B cell (primary cell): Measurements from ENCODE around the gene APH1B. TPM values are rescaled to one million over a fixed set of nuclear protein-coding genes. Genes with fewer than 3 reads are reported as not detected.

Source experiments
- ATAC-seq: fragments of 200-7000 bp; cut with Tn5 transposase; one replicate; pipeline ENCODE4 v1.10.0; 2021; ENCODE audit warnings: low read depth, mild to moderate bottlenecking, moderate number of reproducible peaks, moderate library complexity
- CTCF ChIA-PET: fragments of 350-600 bp; sonication (Branson Sonifier 250); formaldehyde crosslinking; loops from one replicate; lab custom pipeline; 2021; ENCODE audit warnings: antibody characterized with exemption, inconsistent platforms; lab: Charles Lee
- POLR2A ChIA-PET: fragments of 350-600 bp; sonication (Branson Sonifier 250); formaldehyde crosslinking; loops from one replicate; lab custom pipeline; 2021; ENCODE audit warnings: antibody characterized with exemption; lab: Charles Lee
- DNase-seq: peaks from one replicate; pipeline ENCODE4 v3.0.0; 2013
- H2AFZ ChIP-seq: 2 replicates; pipeline ENCODE4 v1.6.1; 2012; ENCODE audit warnings: mild to moderate bottlenecking, low read depth, low read length; ENCODE audit not compliant: insufficient read depth, poor library complexity, severe bottlenecking
- H3K27ac ChIP-seq, 2 donors: 1 replicate in 1 of 2; 2 replicates in 1 of 2; pipeline ENCODE4 v1.5.1; 2012 to 2013; ENCODE audit warnings: low read length in 2 of 2, mild to moderate bottlenecking in 2 of 2, moderate library complexity in 1 of 2
- H3K27me3 ChIP-seq, 4 experiments: fragments of 200-600 bp in 1 of 4; sonication (generic) in 1 of 4; replicated peaks in 1 of 4; 1 replicate in 2 of 4; 2 replicates in 2 of 4; pipeline versions ENCODE4 v1.6.1 to v1.7.0; 2013 to 2016; ENCODE audit warnings: low read length in 3 of 4, mild to moderate bottlenecking in 2 of 4, mixed read lengths in 1 of 4, moderate library complexity in 1 of 4; ENCODE audit not compliant: insufficient read depth in 4 of 4, control insufficient read depth in 3 of 4; ENCODE audit errors: control extremely low read depth in 1 of 4
- H3K36me3 ChIP-seq, 2 experiments: replicated peaks in 1 of 2; 1 replicate in 1 of 2; 2 replicates in 1 of 2; pipeline versions ENCODE4 v1.6.1 to v1.7.1; 2013; ENCODE audit warnings: low read length in 1 of 2; ENCODE audit not compliant: insufficient read depth in 2 of 2, control insufficient read depth in 1 of 2; ENCODE audit errors: control extremely low read depth in 1 of 2, extremely low read depth in 1 of 2
- H3K4me1 ChIP-seq, 2 donors: fragments of 200-600 bp in 1 of 2; sonication (generic) in 1 of 2; 1 replicate in 1 of 2; 2 replicates in 1 of 2; pipeline versions ENCODE4 v1.5.1 to v1.6.1; 2013 to 2017; ENCODE audit warnings: low read length in 2 of 2; ENCODE audit not compliant: control insufficient read depth in 2 of 2, insufficient read depth in 2 of 2
- H3K4me2 ChIP-seq: replicated peaks from 2 replicates; pipeline ENCODE3; 2012; ENCODE audit warnings: mild to moderate bottlenecking, low read depth, low read length; ENCODE audit not compliant: poor library complexity, severe bottlenecking
- H3K4me3 ChIP-seq, 5 experiments: fragments of 200-600 bp in 1 of 5; sonication (generic) in 1 of 5; 1 replicate in 3 of 5; 2 replicates in 2 of 5; pipeline versions ENCODE4 v1.5.1 to v1.7.0; 2011 to 2016; ENCODE audit warnings: low read length in 4 of 5, mild to moderate bottlenecking in 4 of 5, low read depth in 2 of 5, control low read depth in 1 of 5, moderate library complexity in 1 of 5; ENCODE audit not compliant: insufficient read depth in 1 of 5; ENCODE audit errors: control extremely low read depth in 1 of 5, extremely low read depth in 1 of 5
- H3K79me2 ChIP-seq: fragments of 200-600 bp; sonication (generic); one replicate; pipeline ENCODE4 v1.6.0; 2016; ENCODE audit warnings: low read length; ENCODE audit not compliant: control insufficient read depth, insufficient read depth
- H3K9ac ChIP-seq: fragments of 200-600 bp; sonication (generic); 2 replicates; pipeline ENCODE4 v1.6.1; 2017; ENCODE audit warnings: mild to moderate bottlenecking, low read length, moderate library complexity
- H3K9me3 ChIP-seq, 3 donors: one replicate each; pipeline versions ENCODE4 v1.6.1 to v1.7.1; 2013; ENCODE audit warnings: low read length in 2 of 3; ENCODE audit not compliant: control insufficient read depth in 2 of 3, insufficient read depth in 1 of 3; ENCODE audit errors: control extremely low read depth in 1 of 3
- H4K20me1 ChIP-seq: 2 replicates; pipeline ENCODE4 v1.6.0; 2012; ENCODE audit warnings: mild to moderate bottlenecking, low read length; ENCODE audit not compliant: insufficient read depth, control insufficient read depth, poor library complexity, severe bottlenecking
- H3K27ac Mint-ChIP-seq: one replicate; pipeline ENCODE4 v1.8.0; 2021; ENCODE audit warnings: mixed read lengths
- H3K27me3 Mint-ChIP-seq: one replicate; pipeline ENCODE4 v1.8.0; 2021; ENCODE audit warnings: mixed read lengths
- H3K4me1 Mint-ChIP-seq: one replicate; pipeline ENCODE4 v1.8.0; 2021; ENCODE audit warnings: mixed read lengths
- H3K4me3 Mint-ChIP-seq: one replicate; pipeline ENCODE4 v1.8.0; 2021; ENCODE audit warnings: mixed read lengths
- H3K9me3 Mint-ChIP-seq: one replicate; pipeline ENCODE4 v1.8.0; 2022; ENCODE audit warnings: mixed read lengths; ENCODE audit not compliant: insufficient read depth
- CTCF ChIP-seq: fragments of 200-600 bp; IDR thresholded peaks from one replicate; pipeline ENCODE4 v1.8.0; 2022; ENCODE audit warnings: antibody characterized with exemption, mild to moderate bottlenecking
- EZH2 ChIP-seq: IDR thresholded peaks from 2 replicates; pipeline ENCODE4 v1.6.1; 2012; ENCODE audit warnings: borderline replicate concordance, low read depth, mild to moderate bottlenecking, moderate library complexity, low read length; ENCODE audit not compliant: insufficient read depth, poor library complexity, severe bottlenecking
- WGBS: methylation state at CpG from one replicate; pipeline ENCODE4 v1.1.5; 2013; ENCODE audit warnings: missing lambda C conversion rate; ENCODE audit not compliant: insufficient coverage; 5-methylcytosine and 5-hydroxymethylcytosine counted together
- intact Hi-C: fragments of 100-400 bp; cut with micrococcal nuclease; formaldehyde crosslinking; loops from one replicate; pipeline ENCODE4 v1.10.0; 2022
- polyA plus RNA-seq: library from polyadenylated mRNA; depleted of rRNA; stranded (reverse); fragments of >200 nt; gene quantifications from 2 replicates; pipeline ENCODE4 v1.2.3, GENCODE V29; 2012
- total RNA-seq, 2 donors: library from RNA; stranded (reverse); fragments of 120-200 nt in 1 of 2; gene quantifications; 1 replicate in 1 of 2; 2 replicates in 1 of 2; pipeline versions ENCODE4 v1.2.3 to v1.2.4, GENCODE V29; 2013 to 2022

The APH1B gene
- total and polyA plus RNA-seq, 2 donors (not counting 1 experiment from before 2014, with no cell fraction given): 7.6 to 45.2 TPM

GRCh38 chr15:63243101-63243500, 34.3 kb upstream of the APH1B start:
- POLR2A ChIA-PET: interaction anchor here (0.5 kb wide), 1 partner anchor 34 kb away, joined by 4 read pairs; no protein-coding TSS in a partner anchor
- no peaks in the 10 kb centered on the region for H3K27me3 ChIP-seq
- WGBS: 100% methylated on average over 1 of the region's 1 CpG
- H3K4me1 ChIP-seq: peaks cover 13 to 19% of the 10 kb centered on the region in 2 donors
- peaks cover 83% of the 10 kb centered on the region for H3K79me2 ChIP-seq
- intact Hi-C loops: loop anchor here (5.0 kb wide), 1 partner anchor 86 kb away; the partner anchor contains the start of gene RPS27L
- H3K36me3 ChIP-seq: peaks cover 0 to 33% of the 10 kb centered on the region in 2 experiments
- no peak overlapping the region for H3K9ac ChIP-seq
- peaks cover 77% of the 10 kb centered on the region for H4K20me1 ChIP-seq
- CTCF ChIA-PET: no interaction called here
- peak overlapping the region in 1 of 2 donors; percentile 1 for H3K27ac ChIP-seq
- Mint-ChIP-seq H3K4me1 (peaks cover 47% of the 10 kb centered on the region), H3K27me3 (no peaks in the 10 kb centered on the region), H3K9me3 (no peaks in the 10 kb centered on the region), H3K27ac (peak overlapping the region; percentile 22), H3K4me3 (no peak overlapping the region)
- TF ChIP-seq EZH2: no peak
- TF ChIP-seq CTCF: no peak
- ATAC-seq (no peak), DNase-seq (no peak)
- H3K4me2 ChIP-seq: no peak overlapping the region
- no peak overlapping the region for H2AFZ ChIP-seq
- H3K4me3 ChIP-seq: no peak overlapping the region
- peaks cover 0 to 3% (median 3%) of the 10 kb centered on the region in 3 donors for H3K9me3 ChIP-seq

GRCh38 chr15:63243776-63244175, 33.6 kb upstream of the APH1B start:
- no peak for ATAC-seq
- Histone ChIP-seq H3K4me3 (no peak overlapping the region), H3K9ac (no peak overlapping the region), H3K9me3 (peaks cover 0 to 3% (median 3%) of the 10 kb centered on the region in 3 donors), H3K4me2 (no peak overlapping the region), H2AFZ (no peak overlapping the region), H3K27ac (peak overlapping the region in 1 of 2 donors; percentile 33), H3K4me1 (peaks cover 8 to 16% of the 10 kb centered on the region in 2 donors), H3K79me2 (peaks cover 83% of the 10 kb centered on the region), H3K27me3 (no peaks in the 10 kb centered on the region), H3K36me3 (peaks cover 0 to 33% of the 10 kb centered on the region in 2 experiments), H4K20me1 (peaks cover 76% of the 10 kb centered on the region)
- H3K9me3 Mint-ChIP-seq: no peaks in the 10 kb centered on the region
- CTCF ChIA-PET: no interaction called here
- DNase-seq: no peak
- peaks cover 42% of the 10 kb centered on the region for H3K4me1 Mint-ChIP-seq
- no peak overlapping the region for H3K4me3 Mint-ChIP-seq
- intact Hi-C loops: loop anchor here (5.0 kb wide), 1 partner anchor 86 kb away; the partner anchor contains the start of gene RPS27L
- POLR2A ChIA-PET: interaction anchor here (0.5 kb wide), 1 partner anchor 33 kb away, joined by 4 read pairs; no protein-coding TSS in a partner anchor
- H3K27me3 Mint-ChIP-seq: no peaks in the 10 kb centered on the region
- 71% methylated on average over 1 of the region's 1 CpG for WGBS
- TF ChIP-seq CTCF: no peak
- TF ChIP-seq EZH2: no peak
- peak overlapping the region; percentile 46 for H3K27ac Mint-ChIP-seq
